CMK (cell line): Measurements from ENCODE around the gene AP3S2.
"Not testable (repeated sequence)": the region's sequence is repeated elsewhere in the genome, so short reads cannot be mapped to it uniquely, and the experiment has no call there.

ENCODE experiments used
- DNase-seq: peaks from one replicate; pipeline ENCODE4 v3.0.0-alpha.2; 2010; ENCODE audit warnings: low read depth

Gene AP3S2

GRCh38 chr15:89903015-89903857 lies 9.4 kb upstream of the AP3S2 start:
- no peak for DNase-seq

- DNase-seq: no peak
Measured at GRCh38 chr15:89900849-89901248, 7.1 kb upstream of the AP3S2 start.

- no peak for DNase-seq
Measured at GRCh38 chr15:89899951-89900567, 6.3 kb upstream of the AP3S2 start.

- DNase-seq: no peak
Measured at GRCh38 chr15:89899295-89899945, 5.6 kb upstream of the AP3S2 start.

GRCh38 chr15:89898614-89899294 lies 5.0 kb upstream of the AP3S2 start:
- DNase-seq: peak; percentile 34

GRCh38 chr15:89898146-89898545 lies 4.4 kb upstream of the AP3S2 start:
- DNase-seq: no peak

- no peak for DNase-seq
Measured at GRCh38 chr15:89893027-89893426, 767 bp downstream of the AP3S2 start.

- peak; percentile 4 for DNase-seq
Measured at GRCh38 chr15:89888214-89888804, 5.5 kb downstream of the AP3S2 start.

GRCh38 chr15:89885611-89886010 lies 8.2 kb downstream of the AP3S2 start:
- no peak for DNase-seq

GRCh38 chr15:89885179-89885578 lies 8.6 kb downstream of the AP3S2 start:
- DNase-seq: not testable (repeated sequence)

- DNase-seq: no peak
Measured at GRCh38 chr15:89883518-89883917, 10.3 kb downstream of the AP3S2 start.

- DNase-seq: no peak
Measured at GRCh38 chr15:89880727-89881126, 13.1 kb downstream of the AP3S2 start.

GRCh38 chr15:89878323-89878722 lies 15.5 kb downstream of the AP3S2 start:
- no peak for DNase-seq

GRCh38 chr15:89877083-89877425 lies 16.7 kb downstream of the AP3S2 start:
- no peak for DNase-seq

- no peak for DNase-seq
Measured at GRCh38 chr15:89876396-89877082, 17.3 kb downstream of the AP3S2 start.

GRCh38 chr15:89875741-89876140 lies 18.1 kb downstream of the AP3S2 start:
- DNase-seq: no peak

- peak; percentile 67 for DNase-seq
Measured at GRCh38 chr15:89874926-89875564, 18.7 kb downstream of the AP3S2 start.

- DNase-seq: no peak
Measured at GRCh38 chr15:89870688-89871288, 23.0 kb downstream of the AP3S2 start.

GRCh38 chr15:89870006-89870405 lies 23.8 kb downstream of the AP3S2 start:
- DNase-seq: no peak

- not testable (repeated sequence) for DNase-seq
Measured at GRCh38 chr15:89869490-89869889, 24.3 kb downstream of the AP3S2 start.
